GM18526 (cell line): Measurements from ENCODE around the gene FAM20A.
A peak's percentile ranks its signal among the peaks of the same experiment; 100 is the strongest.

ENCODE experiments used
- POLR2A ChIP-seq: IDR thresholded peaks from 3 replicates; pipeline ENCODE4 v1.6.1; 2011; ENCODE audit not compliant: insufficient read length; ENCODE audit errors: extremely low read depth

The FAM20A gene

GRCh38 chr17:68512960-68513474 lies 88.2 kb downstream of the FAM20A start:
- TF ChIP-seq POLR2A = no peak

- TF ChIP-seq POLR2A = peak; percentile 69
Observed at GRCh38 chr17:68512247-68512959, 88.8 kb downstream of the FAM20A start, which contains the start of gene PRKAR1A. Gene PRKAR1A (plus strand): TSS chr17:68512430. CDS start chr17:68515400, 2,970 bp downstream.

GRCh38 chr17:68511671-68512246 lies 89.4 kb downstream of the FAM20A start:
- TF ChIP-seq POLR2A = no peak

- TF ChIP-seq POLR2A = no peak
Observed at GRCh38 chr17:68511254-68511670, 89.9 kb downstream of the FAM20A start.

GRCh38 chr17:68509141-68510057 lies 91.8 kb downstream of the FAM20A start:
- TF ChIP-seq POLR2A = no peak

- no peak for TF ChIP-seq POLR2A
Observed at GRCh38 chr17:68507576-68507975, 93.6 kb downstream of the FAM20A start.

- TF ChIP-seq POLR2A = no peak
Observed at GRCh38 chr17:68505951-68506350, 95.2 kb downstream of the FAM20A start.

GRCh38 chr17:68501074-68501473 lies 100.1 kb downstream of the FAM20A start:
- TF ChIP-seq POLR2A = no peak

- TF ChIP-seq POLR2A = no peak
Observed at GRCh38 chr17:68499587-68499986, 101.6 kb downstream of the FAM20A start.

GRCh38 chr17:68498479-68499326 lies 102.5 kb downstream of the FAM20A start:
- no peak for TF ChIP-seq POLR2A

- no peak for TF ChIP-seq POLR2A
Observed at GRCh38 chr17:68497885-68498319, 103.3 kb downstream of the FAM20A start.

GRCh38 chr17:68495081-68495480 lies 106.1 kb downstream of the FAM20A start:
- TF ChIP-seq POLR2A = no peak

- TF ChIP-seq POLR2A = no peak
Observed at GRCh38 chr17:68491381-68492231, 109.6 kb downstream of the FAM20A start.

- TF ChIP-seq POLR2A = no peak
Observed at GRCh38 chr17:68489919-68490318, 111.2 kb downstream of the FAM20A start.
